Endodermal cell (in vitro differentiated cells): ENCODE results near the gene BMPR2. TPM values are rescaled to one million over a fixed set of nuclear protein-coding genes. Genes with fewer than 3 reads are reported as not detected.

Experiments
- DNase-seq: peaks from one replicate; pipeline ENCODE4 v3.0.0-alpha.2; 2017
- H3K27ac ChIP-seq: 2 replicates; pipeline ENCODE4 v1.5.1; 2013; ENCODE audit warnings: mild to moderate bottlenecking, low read depth, low read length, moderate library complexity
- H3K27me3 ChIP-seq: 2 replicates; pipeline ENCODE4 v1.6.1; 2013; ENCODE audit warnings: mild to moderate bottlenecking, low read length, moderate library complexity; ENCODE audit not compliant: insufficient read depth, control insufficient read depth, poor library complexity, severe bottlenecking
- H3K36me3 ChIP-seq: 2 replicates; pipeline ENCODE4 v1.7.0; 2013; ENCODE audit warnings: mild to moderate bottlenecking, low read length, moderate library complexity; ENCODE audit not compliant: control insufficient read depth, insufficient read depth
- H3K4me1 ChIP-seq: one replicate; pipeline ENCODE4 v1.7.0; 2013; ENCODE audit warnings: low read length; ENCODE audit not compliant: control insufficient read depth, insufficient read depth
- H3K4me3 ChIP-seq: 2 replicates; pipeline ENCODE4 v1.5.1; 2013; ENCODE audit warnings: mild to moderate bottlenecking, low read length, moderate library complexity
- H3K9ac ChIP-seq: 2 replicates; pipeline ENCODE4 v1.6.1; 2013; ENCODE audit warnings: mild to moderate bottlenecking, low read length, moderate library complexity; ENCODE audit not compliant: poor library complexity, severe bottlenecking; ENCODE audit errors: extremely low read depth
- H3K9me3 ChIP-seq: 2 replicates; pipeline ENCODE4 v1.6.1; 2013; ENCODE audit warnings: mild to moderate bottlenecking, low read length, moderate library complexity; ENCODE audit not compliant: control insufficient read depth
- H3K27ac Mint-ChIP-seq: 2 replicates; pipeline ENCODE4 v1.8.0; 2020; ENCODE audit warnings: mixed read lengths
- H3K27me3 Mint-ChIP-seq: 2 replicates; pipeline ENCODE4 v1.8.0; 2021; ENCODE audit warnings: mild to moderate bottlenecking, mixed read lengths; ENCODE audit not compliant: insufficient read depth
- H3K36me3 Mint-ChIP-seq: 2 replicates; pipeline ENCODE4 v1.8.0; 2020; ENCODE audit warnings: low read depth, mixed read lengths
- H3K4me1 Mint-ChIP-seq: 2 replicates; pipeline ENCODE4 v1.8.0; 2020; ENCODE audit warnings: mixed read lengths
- H3K4me3 Mint-ChIP-seq: 2 replicates; pipeline ENCODE4 v1.8.0; 2020; ENCODE audit warnings: mild to moderate bottlenecking, moderate library complexity, mixed read lengths
- H3K9me3 Mint-ChIP-seq: 2 replicates; pipeline ENCODE4 v1.8.0; 2020; ENCODE audit warnings: mild to moderate bottlenecking, mixed read lengths
- WGBS, 2 experiments: methylation state at CpG; one replicate each; pipeline versions ENCODE4 v1.1.5 to v1.1.7; 2013; ENCODE audit warnings: missing lambda C conversion rate in 2 of 2, mixed read lengths in 1 of 2; ENCODE audit not compliant: insufficient coverage in 1 of 2, insufficient read length in 1 of 2; 5-methylcytosine and 5-hydroxymethylcytosine counted together
- total RNA-seq, 2 donors: library from RNA; stranded (reverse); fragmentation: NEBNext Ultra II Directional in 1 of 2; extraction: Animal tissue kit (Norgen Biotek cat#: 25700) in 1 of 2; gene quantifications; 2 replicates in 1 of 2; 3 replicates in 1 of 2; pipeline ENCODE4 v1.2.1, GENCODE V29; 2021
- TF ChIP-seq, protein P1 (sequence below): fragments of 200-600 bp; sonication (generic); conservative IDR thresholded peaks from 2 replicates; pipeline ENCODE4 v1.5.0; 2021; ENCODE audit warnings: antibody characterized with exemption, mild to moderate bottlenecking

BMPR2 gene
- total RNA-seq, 2 donors from 2014 or later = 42.2 to 56.3 TPM

DNA sequence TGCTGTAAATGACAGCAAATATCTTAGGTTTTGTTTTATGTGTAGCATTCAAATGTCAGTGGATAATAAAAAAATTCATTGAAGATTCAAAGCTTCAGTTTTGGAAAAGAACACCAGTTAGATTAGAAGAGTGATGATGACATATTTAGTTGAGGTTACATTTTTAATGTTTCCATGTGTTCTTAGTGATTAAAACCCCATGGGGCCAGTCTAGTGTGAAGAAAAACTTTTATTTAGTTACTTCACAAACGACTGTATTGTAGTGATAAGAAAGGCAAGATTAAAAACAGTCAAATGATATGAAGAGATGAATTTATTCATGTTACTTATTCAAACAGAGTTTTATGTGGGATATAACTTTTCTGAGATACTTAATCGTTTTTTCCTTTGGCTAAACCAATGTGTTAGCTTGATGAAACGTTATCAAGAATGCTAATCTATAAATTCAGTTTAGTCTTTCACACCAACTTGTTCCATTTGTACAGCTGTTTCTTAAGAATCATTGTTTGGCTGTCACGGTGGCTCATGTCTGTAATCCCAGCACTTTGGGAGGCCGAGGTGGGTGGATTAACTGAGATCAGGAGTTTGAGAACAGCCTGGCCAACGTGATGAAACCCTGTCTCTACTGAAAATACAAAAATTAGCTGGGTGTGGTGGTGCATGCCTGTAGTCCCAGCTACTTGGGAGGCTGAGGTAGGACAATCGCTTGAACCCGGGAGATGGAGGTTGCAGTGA, 11.6 kb downstream of the BMPR2 start:
- peaks cover 66% of the 10 kb centered on the region for H3K36me3 ChIP-seq
- H3K27ac Mint-ChIP-seq = no peak overlapping the region
- H3K9me3 ChIP-seq = no peaks in the 10 kb centered on the region
- no peaks in the 10 kb centered on the region for H3K27me3 ChIP-seq
- no peak for DNase-seq
- H3K36me3 Mint-ChIP-seq = peaks cover 26% of the 10 kb centered on the region
- TF ChIP-seq, protein P1, sequence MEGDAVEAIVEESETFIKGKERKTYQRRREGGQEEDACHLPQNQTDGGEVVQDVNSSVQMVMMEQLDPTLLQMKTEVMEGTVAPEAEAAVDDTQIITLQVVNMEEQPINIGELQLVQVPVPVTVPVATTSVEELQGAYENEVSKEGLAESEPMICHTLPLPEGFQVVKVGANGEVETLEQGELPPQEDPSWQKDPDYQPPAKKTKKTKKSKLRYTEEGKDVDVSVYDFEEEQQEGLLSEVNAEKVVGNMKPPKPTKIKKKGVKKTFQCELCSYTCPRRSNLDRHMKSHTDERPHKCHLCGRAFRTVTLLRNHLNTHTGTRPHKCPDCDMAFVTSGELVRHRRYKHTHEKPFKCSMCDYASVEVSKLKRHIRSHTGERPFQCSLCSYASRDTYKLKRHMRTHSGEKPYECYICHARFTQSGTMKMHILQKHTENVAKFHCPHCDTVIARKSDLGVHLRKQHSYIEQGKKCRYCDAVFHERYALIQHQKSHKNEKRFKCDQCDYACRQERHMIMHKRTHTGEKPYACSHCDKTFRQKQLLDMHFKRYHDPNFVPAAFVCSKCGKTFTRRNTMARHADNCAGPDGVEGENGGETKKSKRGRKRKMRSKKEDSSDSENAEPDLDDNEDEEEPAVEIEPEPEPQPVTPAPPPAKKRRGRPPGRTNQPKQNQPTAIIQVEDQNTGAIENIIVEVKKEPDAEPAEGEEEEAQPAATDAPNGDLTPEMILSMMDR = no peak
- no peaks in the 10 kb centered on the region for H3K4me1 ChIP-seq
- H3K9me3 Mint-ChIP-seq = no peaks in the 10 kb centered on the region
- H3K4me3 Mint-ChIP-seq = no peak overlapping the region
- peaks cover 12% of the 10 kb centered on the region for H3K4me1 Mint-ChIP-seq
- H3K9ac ChIP-seq = no peak overlapping the region
- H3K4me3 ChIP-seq = peak overlapping the region; percentile 25
- 90 to 94% methylated on average over 6 to 8 of the region's 8 CpGs for WGBS, 2 experiments
- no peak overlapping the region for H3K27ac ChIP-seq
- no peaks in the 10 kb centered on the region for H3K27me3 Mint-ChIP-seq

DNA sequence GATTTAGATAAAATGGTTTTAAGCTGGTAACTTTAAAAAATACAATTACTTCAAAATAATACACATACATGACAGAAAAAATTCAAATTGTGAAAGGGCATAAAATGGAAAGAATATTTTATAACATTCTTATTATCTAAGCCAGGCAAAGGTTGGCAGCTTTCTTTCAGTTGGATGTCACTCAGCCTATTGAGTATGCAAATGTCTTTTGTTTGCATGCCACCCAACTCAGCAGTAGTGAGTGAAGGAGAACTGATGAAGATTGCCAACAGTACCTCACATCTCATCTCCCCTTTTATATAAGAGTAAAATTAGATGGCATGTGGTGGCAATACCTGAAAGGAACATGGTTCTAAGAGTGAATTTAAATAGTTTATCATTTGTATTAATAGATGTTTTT, 24.8 kb downstream of the BMPR2 start:
- no peaks in the 10 kb centered on the region for H3K9me3 Mint-ChIP-seq
- Histone ChIP-seq H3K4me3 (no peak overlapping the region), H3K9ac (no peak overlapping the region), H3K9me3 (no peaks in the 10 kb centered on the region), H3K36me3 (peaks cover 71% of the 10 kb centered on the region), H3K27ac (no peak overlapping the region), H3K4me1 (no peaks in the 10 kb centered on the region), H3K27me3 (no peaks in the 10 kb centered on the region)
- H3K36me3 Mint-ChIP-seq = peaks cover 24% of the 10 kb centered on the region
- H3K4me3 Mint-ChIP-seq = no peak overlapping the region
- H3K4me1 Mint-ChIP-seq = peaks cover 5% of the 10 kb centered on the region
- no peaks in the 10 kb centered on the region for H3K27me3 Mint-ChIP-seq
- TF ChIP-seq, protein P1 = no peak
- no peak for DNase-seq
- H3K27ac Mint-ChIP-seq = no peak overlapping the region

DNA sequence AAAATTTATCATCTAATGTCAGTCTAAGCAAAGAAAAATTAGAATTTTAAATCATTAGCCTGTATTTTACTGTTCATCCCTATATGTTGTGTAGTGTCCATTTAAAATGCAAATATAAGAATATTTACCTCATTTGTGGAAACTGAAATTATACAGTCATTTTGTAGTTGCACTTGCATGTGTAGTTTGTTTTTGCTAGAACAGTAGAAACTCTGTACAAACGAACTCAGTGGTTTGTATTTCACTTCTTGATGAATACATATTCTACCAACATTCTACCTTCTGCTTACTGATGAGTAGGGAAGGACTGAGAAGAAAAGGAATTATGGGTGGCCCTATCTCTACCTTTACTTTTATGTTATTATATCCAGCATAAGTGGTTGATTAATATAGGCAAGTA, 29.7 kb downstream of the BMPR2 start:
- H3K4me1 Mint-ChIP-seq = peaks cover under 1% of the 10 kb centered on the region
- no peak overlapping the region for H3K4me3 ChIP-seq
- no peak for DNase-seq
- no peaks in the 10 kb centered on the region for H3K27me3 Mint-ChIP-seq
- H3K9me3 ChIP-seq = no peaks in the 10 kb centered on the region
- TF ChIP-seq, protein P1 = no peak
- no peak overlapping the region for H3K9ac ChIP-seq
- no peaks in the 10 kb centered on the region for H3K4me1 ChIP-seq
- H3K27ac Mint-ChIP-seq = no peak overlapping the region
- H3K9me3 Mint-ChIP-seq = no peaks in the 10 kb centered on the region
- no peak overlapping the region for H3K27ac ChIP-seq
- peaks cover 80% of the 10 kb centered on the region for H3K36me3 ChIP-seq
- H3K27me3 ChIP-seq = no peaks in the 10 kb centered on the region
- peaks cover 40% of the 10 kb centered on the region for H3K36me3 Mint-ChIP-seq
- H3K4me3 Mint-ChIP-seq = no peak overlapping the region
- WGBS, 2 experiments = no CpG with 5 or more reads among the region's 1 CpG
